OCI-LY7 (cell line): ENCODE measurements around the gene RPL27A. TPM values are rescaled to one million over a fixed set of nuclear protein-coding genes. Genes with fewer than 3 reads are reported as not detected.

ENCODE experiments used
- BruUV-seq: library from RNA; stranded (reverse); fragments of 400-500 nt; replicated peaks from 2 replicates; lab custom pipeline; 2021; lab: Mats Ljungman, UMichigan
- CTCF ChIA-PET: fragments of 300-600 bp; sonication (Branson Sonifier 250); formaldehyde crosslinking; loops from one replicate; lab custom pipeline; 2022; ENCODE audit warnings: antibody characterized with exemption; ENCODE audit not compliant: unreplicated experiment; lab: Charles Lee
- POLR2A ChIA-PET: fragments of 300-600 bp; sonication (Branson Sonifier 250); formaldehyde crosslinking; loops from one replicate; lab custom pipeline; 2022; ENCODE audit warnings: antibody characterized with exemption; lab: Charles Lee
- DNase-seq: peaks from one replicate; pipeline ENCODE4 v3.0.0-alpha.2; 2015; ENCODE audit warnings: low spot score
- H2AFZ ChIP-seq: fragments of 200-600 bp; sonication (generic), shearing (Covaris generic); 2 replicates; pipeline ENCODE4 v1.6.1; 2014; ENCODE audit warnings: mild to moderate bottlenecking, antibody characterized with exemption, low read length, moderate library complexity
- H3K27ac ChIP-seq: fragments of 200-600 bp; sonication (generic); 2 replicates; pipeline ENCODE4 v1.5.1; 2014; ENCODE audit warnings: mixed run types, low read depth, mild to moderate bottlenecking, moderate library complexity, low read length, inconsistent platforms; ENCODE audit not compliant: poor library complexity, severe bottlenecking
- H3K36me3 ChIP-seq: fragments of 200-600 bp; sonication (generic); 2 replicates; pipeline ENCODE4 v1.6.1; 2014; ENCODE audit warnings: mild to moderate bottlenecking, antibody characterized with exemption, low read length, moderate library complexity, mixed read lengths; ENCODE audit not compliant: insufficient read depth
- H3K4me1 ChIP-seq: fragments of 200-600 bp; sonication (generic); 2 replicates; pipeline ENCODE4 v1.5.1; 2014; ENCODE audit warnings: mild to moderate bottlenecking, low read length; ENCODE audit not compliant: insufficient read depth, poor library complexity, severe bottlenecking
- H3K4me2 ChIP-seq: fragments of 200-600 bp; sonication (generic); 2 replicates; pipeline ENCODE4 v1.6.1; 2014; ENCODE audit warnings: mild to moderate bottlenecking, low read length
- H3K4me3 ChIP-seq: fragments of 200-600 bp; sonication (generic); 2 replicates; pipeline ENCODE4 v1.5.1; 2014; ENCODE audit warnings: mild to moderate bottlenecking, low read depth, low read length; ENCODE audit not compliant: poor library complexity, severe bottlenecking
- H3K79me2 ChIP-seq: fragments of 200-600 bp; sonication (generic); 2 replicates; pipeline ENCODE4 v1.6.1; 2016; ENCODE audit warnings: low read depth, mild to moderate bottlenecking, low read length, moderate library complexity, mixed read lengths; ENCODE audit not compliant: insufficient read depth
- H3K9me2 ChIP-seq: fragments of 200-600 bp; sonication (generic); 2 replicates; pipeline ENCODE4 v1.6.1; 2016; ENCODE audit warnings: mild to moderate bottlenecking, low read length, mixed read lengths; ENCODE audit not compliant: insufficient read depth
- H3K9me3 ChIP-seq: fragments of 200-600 bp; sonication (generic); 2 replicates; pipeline ENCODE4 v1.6.1; 2014; ENCODE audit warnings: mild to moderate bottlenecking, mixed run types, low read length, mixed read lengths
- H4K20me1 ChIP-seq: fragments of 200-600 bp; sonication (generic); 2 replicates; pipeline ENCODE4 v1.6.1; 2014; ENCODE audit warnings: mild to moderate bottlenecking, antibody characterized with exemption, low read length, moderate library complexity, mixed read lengths; ENCODE audit not compliant: insufficient read depth
- EZH2phosphoT487 ChIP-seq: fragments of 200-600 bp; sonication (generic); IDR thresholded peaks from 2 replicates; pipeline ENCODE4 v1.6.1; 2018; ENCODE audit warnings: low read depth, borderline replicate concordance, mild to moderate bottlenecking, mixed run types, antibody characterized with exemption, low read length, moderate library complexity, mixed read lengths
- intact Hi-C: fragments of 100-400 bp; cut with micrococcal nuclease; formaldehyde crosslinking; loops from one replicate; pipeline ENCODE4 v1.10.0; 2022; ENCODE audit not compliant: unreplicated experiment
- total RNA-seq, 2 experiments: library from RNA; depleted of rRNA in 1 of 2; stranded (reverse); fragments of >200 nt in 1 of 2; shearing (Covaris generic) in 1 of 2; gene quantifications; 2 replicates each; pipeline ENCODE4 v1.2.3, GENCODE V29; 2014 to 2022
- TF ChIP-seq, protein P1 (sequence below): fragments of 200-600 bp; sonication (generic); conservative IDR thresholded peaks from 2 replicates; pipeline ENCODE4 v1.5.1; 2014; ENCODE audit warnings: mild to moderate bottlenecking, antibody characterized with exemption, low read length, moderate library complexity, mixed read lengths

Gene RPL27A
- total RNA-seq, 2 experiments from 2014 or later: 1,593 to 2,753 TPM

DNA sequence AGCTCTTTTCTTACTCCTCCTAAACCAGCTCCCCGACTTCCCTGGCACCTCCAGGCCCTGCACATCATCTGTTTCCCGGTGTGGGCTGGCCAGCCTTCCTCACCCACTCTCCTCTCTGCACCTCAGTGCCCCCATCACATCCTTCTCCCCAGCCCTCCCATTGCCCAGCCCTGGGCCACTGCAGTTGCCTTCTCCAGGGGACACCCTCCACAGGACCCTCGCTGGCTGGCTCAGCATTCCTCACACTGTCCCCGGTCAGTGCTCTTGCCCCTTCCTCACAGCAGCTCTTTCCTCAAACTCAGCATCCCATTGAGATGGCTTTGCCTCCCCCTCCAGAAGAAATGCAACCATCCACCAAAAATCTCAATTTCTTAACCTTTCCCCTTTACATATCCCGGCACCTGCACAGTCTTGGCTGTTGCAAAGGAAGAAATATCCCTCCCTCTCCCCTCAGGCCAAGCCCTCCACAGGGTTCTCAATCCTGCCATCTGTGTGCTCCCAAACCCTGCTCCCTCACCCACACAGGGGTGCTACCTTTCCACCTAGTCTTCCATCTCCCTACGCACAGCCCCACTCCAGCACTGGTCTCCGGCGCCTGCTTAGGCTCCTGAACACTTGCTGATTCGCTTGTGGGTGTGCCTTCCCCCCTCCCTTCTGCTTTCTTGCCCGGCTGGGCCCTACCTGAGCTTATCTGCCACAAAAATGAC lies 19.5 kb downstream of the RPL27A start:
- Histone ChIP-seq H3K9me2 (no peaks in the 10 kb centered on the region), H2AFZ (no peak overlapping the region), H3K79me2 (no peaks in the 10 kb centered on the region), H3K4me2 (no peak overlapping the region), H3K4me3 (no peak overlapping the region), H3K9me3 (no peaks in the 10 kb centered on the region), H3K27ac (no peak overlapping the region), H3K36me3 (peaks cover 7% of the 10 kb centered on the region; the same call in 1 of the 2 replicates), H4K20me1 (no peaks in the 10 kb centered on the region), H3K4me1 (peaks cover 10% of the 10 kb centered on the region)
- DNase-seq: no peak
- ChIA-PET POLR2A (interaction anchor here (0.6 to 1.0 kb wide), 2 partner anchors 18 to 296 kb away, joined by 3 read pairs; no protein-coding TSS in a partner anchor), CTCF (no interaction called here)
- no TSS peak for BruUV-seq
- intact Hi-C loops: no loop called here
- TF ChIP-seq, protein P1, sequence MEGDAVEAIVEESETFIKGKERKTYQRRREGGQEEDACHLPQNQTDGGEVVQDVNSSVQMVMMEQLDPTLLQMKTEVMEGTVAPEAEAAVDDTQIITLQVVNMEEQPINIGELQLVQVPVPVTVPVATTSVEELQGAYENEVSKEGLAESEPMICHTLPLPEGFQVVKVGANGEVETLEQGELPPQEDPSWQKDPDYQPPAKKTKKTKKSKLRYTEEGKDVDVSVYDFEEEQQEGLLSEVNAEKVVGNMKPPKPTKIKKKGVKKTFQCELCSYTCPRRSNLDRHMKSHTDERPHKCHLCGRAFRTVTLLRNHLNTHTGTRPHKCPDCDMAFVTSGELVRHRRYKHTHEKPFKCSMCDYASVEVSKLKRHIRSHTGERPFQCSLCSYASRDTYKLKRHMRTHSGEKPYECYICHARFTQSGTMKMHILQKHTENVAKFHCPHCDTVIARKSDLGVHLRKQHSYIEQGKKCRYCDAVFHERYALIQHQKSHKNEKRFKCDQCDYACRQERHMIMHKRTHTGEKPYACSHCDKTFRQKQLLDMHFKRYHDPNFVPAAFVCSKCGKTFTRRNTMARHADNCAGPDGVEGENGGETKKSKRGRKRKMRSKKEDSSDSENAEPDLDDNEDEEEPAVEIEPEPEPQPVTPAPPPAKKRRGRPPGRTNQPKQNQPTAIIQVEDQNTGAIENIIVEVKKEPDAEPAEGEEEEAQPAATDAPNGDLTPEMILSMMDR: no peak
- TF ChIP-seq EZH2phosphoT487: no peak

DNA sequence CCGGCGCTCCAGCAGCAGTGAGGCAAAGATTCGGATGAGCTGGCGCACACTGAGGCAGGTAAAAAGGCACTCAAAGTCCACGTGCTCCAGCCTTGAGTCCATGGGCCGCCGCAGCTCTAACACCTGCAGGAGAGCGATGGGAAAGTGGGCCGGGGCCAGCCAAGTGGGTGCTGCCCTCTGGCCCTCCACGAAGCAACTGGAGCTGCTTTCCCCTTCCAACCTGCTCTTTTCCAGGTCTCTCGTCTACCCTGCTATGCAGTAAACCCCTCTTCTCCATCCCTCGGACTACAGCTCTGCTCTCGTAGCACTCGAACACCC lies 20.0 kb downstream of the RPL27A start:
- H3K4me1 ChIP-seq: peaks cover 10% of the 10 kb centered on the region
- H3K9me3 ChIP-seq: no peaks in the 10 kb centered on the region
- H2AFZ ChIP-seq: no peak overlapping the region
- no peaks in the 10 kb centered on the region for H4K20me1 ChIP-seq
- H3K4me2 ChIP-seq: no peak overlapping the region
- DNase-seq: no peak
- peaks cover 2% of the 10 kb centered on the region; the same call in 1 of the 2 replicates for H3K36me3 ChIP-seq
- BruUV-seq: no TSS peak
- intact Hi-C loops: no loop called here
- no peak overlapping the region for H3K27ac ChIP-seq
- TF ChIP-seq, protein P1: no peak
- no peak for TF ChIP-seq EZH2phosphoT487
- no peaks in the 10 kb centered on the region for H3K9me2 ChIP-seq
- no peak overlapping the region for H3K4me3 ChIP-seq
- no peaks in the 10 kb centered on the region for H3K79me2 ChIP-seq
- ChIA-PET CTCF (no interaction called here), POLR2A (no interaction called here)

DNA sequence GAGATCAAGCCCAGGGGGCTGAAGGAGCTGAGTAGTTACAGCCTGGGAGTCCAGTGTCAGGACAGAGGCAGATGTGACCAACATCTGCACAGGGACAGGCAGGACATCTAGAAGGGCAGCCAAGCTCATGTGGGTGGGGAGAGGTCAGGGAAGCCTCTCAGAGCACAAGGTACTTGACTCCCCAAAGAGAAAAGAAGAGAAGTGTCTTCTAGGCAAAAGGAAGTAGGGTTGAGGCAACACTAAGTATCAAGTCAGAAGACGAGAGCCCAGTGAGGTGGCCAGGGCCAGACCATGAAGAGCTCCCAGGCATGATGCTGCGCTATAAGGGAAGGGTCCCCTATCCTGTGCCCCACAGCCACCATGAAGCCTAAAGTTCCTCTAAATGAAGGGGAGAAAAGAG lies 21.5 kb downstream of the RPL27A start:
- no peak overlapping the region for H3K27ac ChIP-seq
- POLR2A ChIA-PET: interaction anchor here (0.9 kb wide), 1 partner anchor 15 kb away, joined by 3 read pairs; no protein-coding TSS in a partner anchor
- H3K4me2 ChIP-seq: no peak overlapping the region
- no peaks in the 10 kb centered on the region for H3K9me3 ChIP-seq
- no peaks in the 10 kb centered on the region for H4K20me1 ChIP-seq
- peaks cover 10% of the 10 kb centered on the region for H3K4me1 ChIP-seq
- H2AFZ ChIP-seq: no peak overlapping the region
- H3K36me3 ChIP-seq: no peaks in the 10 kb centered on the region
- TF ChIP-seq, protein P1: no peak
- no peak for TF ChIP-seq EZH2phosphoT487
- no peak overlapping the region for H3K4me3 ChIP-seq
- H3K79me2 ChIP-seq: no peaks in the 10 kb centered on the region
- CTCF ChIA-PET: no interaction called here
- intact Hi-C loops: no loop called here
- no peak for DNase-seq
- no TSS peak for BruUV-seq
- H3K9me2 ChIP-seq: no peaks in the 10 kb centered on the region
